HCT116 (cell line): Measurements from ENCODE around the gene TMEM94.

Experiments
- ATF3 ChIP-seq: IDR thresholded peaks from 2 replicates; pipeline ENCODE4 v1.6.1; 2012
- CEBPB ChIP-seq: IDR thresholded peaks from 2 replicates; pipeline ENCODE4 v1.6.1; 2012; ENCODE audit warnings: low read depth
- EGR1 ChIP-seq: IDR thresholded peaks from 2 replicates; pipeline ENCODE4 v1.6.1; 2012; ENCODE audit warnings: low read depth
- EZH2 ChIP-seq: fragments of 200-600 bp; sonication (generic); IDR thresholded peaks from 2 replicates; pipeline ENCODE4 v1.6.1; 2017; ENCODE audit warnings: antibody characterized with exemption, mixed run types
- EZH2phosphoT487 ChIP-seq: fragments of 200-600 bp; IDR thresholded peaks from 2 replicates; pipeline ENCODE4 v1.6.1; 2018; ENCODE audit warnings: antibody characterized with exemption, borderline replicate concordance
- POLR2A ChIP-seq: IDR thresholded peaks from 2 replicates; pipeline ENCODE4 v1.7.0; 2011; ENCODE audit warnings: borderline replicate concordance; ENCODE audit not compliant: insufficient read depth, insufficient read length; ENCODE audit errors: extremely low read depth
- RAD21 ChIP-seq: IDR thresholded peaks from 2 replicates; pipeline ENCODE4 v1.6.1; 2012; ENCODE audit warnings: low read depth, mild to moderate bottlenecking
- SP1 ChIP-seq: IDR thresholded peaks from 2 replicates; pipeline ENCODE4 v1.6.1; 2012; ENCODE audit warnings: low read depth
- SRF ChIP-seq: IDR thresholded peaks from 2 replicates; pipeline ENCODE4 v1.6.1; 2012; ENCODE audit warnings: low read depth
- ZNF274 ChIP-seq: fragments of 200-500 bp; sonication (Bioruptor generic); IDR thresholded peaks from 2 replicates; pipeline ENCODE4 v1.6.1; 2014; ENCODE audit warnings: mild to moderate bottlenecking, low read depth, low read length, inconsistent platforms
- TF ChIP-seq, protein P1 (sequence below), 3 experiments: fragments of 200-600 bp in 1 of 3; sonication (generic) in 1 of 3; IDR thresholded peaks in 2 of 3; conservative IDR thresholded peaks in 1 of 3; 2 replicates each; pipeline ENCODE4 v1.5.1; 2012 to 2017; ENCODE audit warnings: low read depth in 2 of 3, low read length in 2 of 3, antibody characterized with exemption in 1 of 3, borderline replicate concordance in 1 of 3, control low read depth in 1 of 3, mild to moderate bottlenecking in 1 of 3, mixed read lengths in 1 of 3, mixed run types in 1 of 3, moderate library complexity in 1 of 3; ENCODE audit not compliant: insufficient read depth in 1 of 3

GRCh38 chr17:75516255-75516618 is 59.8 kb downstream of the TMEM94 start, which contains the start of gene TSEN54:
- TF ChIP-seq, protein P1, sequence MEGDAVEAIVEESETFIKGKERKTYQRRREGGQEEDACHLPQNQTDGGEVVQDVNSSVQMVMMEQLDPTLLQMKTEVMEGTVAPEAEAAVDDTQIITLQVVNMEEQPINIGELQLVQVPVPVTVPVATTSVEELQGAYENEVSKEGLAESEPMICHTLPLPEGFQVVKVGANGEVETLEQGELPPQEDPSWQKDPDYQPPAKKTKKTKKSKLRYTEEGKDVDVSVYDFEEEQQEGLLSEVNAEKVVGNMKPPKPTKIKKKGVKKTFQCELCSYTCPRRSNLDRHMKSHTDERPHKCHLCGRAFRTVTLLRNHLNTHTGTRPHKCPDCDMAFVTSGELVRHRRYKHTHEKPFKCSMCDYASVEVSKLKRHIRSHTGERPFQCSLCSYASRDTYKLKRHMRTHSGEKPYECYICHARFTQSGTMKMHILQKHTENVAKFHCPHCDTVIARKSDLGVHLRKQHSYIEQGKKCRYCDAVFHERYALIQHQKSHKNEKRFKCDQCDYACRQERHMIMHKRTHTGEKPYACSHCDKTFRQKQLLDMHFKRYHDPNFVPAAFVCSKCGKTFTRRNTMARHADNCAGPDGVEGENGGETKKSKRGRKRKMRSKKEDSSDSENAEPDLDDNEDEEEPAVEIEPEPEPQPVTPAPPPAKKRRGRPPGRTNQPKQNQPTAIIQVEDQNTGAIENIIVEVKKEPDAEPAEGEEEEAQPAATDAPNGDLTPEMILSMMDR (IDR thresholded peaks at IDR 0.05 in 2 of 3, conservative IDR thresholded peaks at IDR 0.05 in 1 of 3; ENCODE audit: borderline replicate concordance in 1 of 3, insufficient read depth in 1 of 3, low read depth in 2 of 3, low read length in 2 of 3), result no peak
- no peak; the same call in 1 of the 2 replicates for TF ChIP-seq SRF
- TF ChIP-seq SP1, result peak; percentile 97
- TF ChIP-seq CEBPB, result no peak
- no peak for TF ChIP-seq EZH2
- TF ChIP-seq RAD21, result no peak
- TF ChIP-seq ZNF274, result no peak
- TF ChIP-seq POLR2A, result no peak
- TF ChIP-seq ATF3, result no peak
- TF ChIP-seq EZH2phosphoT487, result no peak
- no peak for TF ChIP-seq EGR1
